ENCODE results near the gene SUPT3H. TPM values are rescaled to one million over a fixed set of nuclear protein-coding genes. Genes with fewer than 3 reads are reported as not detected.

SUPT3H gene
- total and polyA plus RNA-seq, 12 donors = 10.0 to 56.2 (median 16.6) TPM

DNA sequence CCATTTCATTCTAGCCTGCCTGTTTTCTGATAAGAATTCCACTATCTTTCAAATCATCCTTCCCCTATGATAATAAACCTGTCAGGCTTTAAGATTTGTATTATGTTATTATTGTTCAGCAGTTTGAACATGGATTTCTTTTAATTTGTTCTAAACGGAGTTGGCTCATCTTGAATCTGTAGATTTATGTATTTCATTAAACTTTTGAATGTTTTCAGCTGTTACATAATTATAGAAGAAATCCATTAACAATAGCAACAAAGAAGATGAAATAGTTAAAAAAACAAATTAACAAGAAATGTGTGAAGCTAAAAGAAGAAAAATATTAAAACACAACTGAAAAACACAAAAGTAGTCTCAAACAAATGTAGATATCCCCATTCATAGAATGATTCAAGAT is 273.3 kb downstream of the SUPT3H start:
- no peaks in the 10 kb centered on the region for H3K27me3 ChIP-seq
- 32 to 67% (median 64%) methylated on average over 1 of the region's 1 CpG for WGBS, 4 donors
- no peak overlapping the region for H3K27ac ChIP-seq
- H3K36me3 ChIP-seq (replicated peaks in 1 of 2) = no peaks in the 10 kb centered on the region
- intact Hi-C loops (cut with DNase I) = no loop called here
- DNase-seq = no peak
- no peaks in the 10 kb centered on the region for H3K4me1 ChIP-seq (replicated peaks in 1 of 2)
- H3K4me3 ChIP-seq = no peak overlapping the region
- no peak for TF ChIP-seq POLR2A (IDR thresholded peaks at IDR 0.05)
- TF ChIP-seq, protein P1, sequence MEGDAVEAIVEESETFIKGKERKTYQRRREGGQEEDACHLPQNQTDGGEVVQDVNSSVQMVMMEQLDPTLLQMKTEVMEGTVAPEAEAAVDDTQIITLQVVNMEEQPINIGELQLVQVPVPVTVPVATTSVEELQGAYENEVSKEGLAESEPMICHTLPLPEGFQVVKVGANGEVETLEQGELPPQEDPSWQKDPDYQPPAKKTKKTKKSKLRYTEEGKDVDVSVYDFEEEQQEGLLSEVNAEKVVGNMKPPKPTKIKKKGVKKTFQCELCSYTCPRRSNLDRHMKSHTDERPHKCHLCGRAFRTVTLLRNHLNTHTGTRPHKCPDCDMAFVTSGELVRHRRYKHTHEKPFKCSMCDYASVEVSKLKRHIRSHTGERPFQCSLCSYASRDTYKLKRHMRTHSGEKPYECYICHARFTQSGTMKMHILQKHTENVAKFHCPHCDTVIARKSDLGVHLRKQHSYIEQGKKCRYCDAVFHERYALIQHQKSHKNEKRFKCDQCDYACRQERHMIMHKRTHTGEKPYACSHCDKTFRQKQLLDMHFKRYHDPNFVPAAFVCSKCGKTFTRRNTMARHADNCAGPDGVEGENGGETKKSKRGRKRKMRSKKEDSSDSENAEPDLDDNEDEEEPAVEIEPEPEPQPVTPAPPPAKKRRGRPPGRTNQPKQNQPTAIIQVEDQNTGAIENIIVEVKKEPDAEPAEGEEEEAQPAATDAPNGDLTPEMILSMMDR (IDR thresholded peaks at IDR 0.05) = no peak
- no peaks in the 10 kb centered on the region for H3K9me3 ChIP-seq (replicated peaks in 1 of 3)

DNA sequence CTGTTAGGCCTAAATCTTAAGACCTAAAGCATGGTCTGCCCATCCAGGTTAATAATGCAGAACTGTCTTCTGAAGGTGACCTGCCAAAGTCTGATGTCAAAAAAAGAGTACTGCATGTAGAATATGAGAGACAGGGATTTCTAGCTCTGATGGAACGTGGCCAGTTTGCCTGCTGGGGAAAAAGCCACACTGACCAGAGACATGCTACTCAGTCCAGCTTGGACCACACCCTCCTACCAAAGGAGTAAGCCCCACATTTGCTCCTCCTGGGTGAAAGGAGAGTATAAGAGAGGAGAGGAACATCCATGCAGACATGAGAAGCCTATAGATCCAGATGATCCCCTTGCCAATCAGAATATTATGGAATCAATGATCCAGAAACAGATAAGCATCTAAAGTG is 279.5 kb downstream of the SUPT3H start:
- intact Hi-C loops (cut with DNase I) = no loop called here

DNA sequence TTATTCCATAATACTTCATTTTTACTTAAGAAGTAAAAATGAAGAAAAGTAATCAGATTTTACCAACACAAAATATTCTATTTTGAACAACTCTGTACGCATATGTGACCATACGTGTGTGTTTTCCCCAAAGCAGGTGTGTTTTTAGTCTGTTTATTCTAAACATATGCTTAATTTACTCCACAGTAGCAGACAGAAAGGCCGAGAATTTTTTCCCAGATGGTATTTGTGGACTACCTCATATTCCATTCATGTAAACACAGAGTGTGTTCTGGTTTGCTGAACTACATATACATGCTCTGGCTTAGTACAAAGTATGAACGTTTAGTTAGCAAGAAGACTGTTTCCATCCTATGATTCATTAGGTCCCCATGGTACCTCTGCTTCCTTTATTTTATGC is 282.9 kb downstream of the SUPT3H start:
- intact Hi-C loops (cut with DNase I) = no loop called here
- DNase-seq = no peak
- 86 to 93% (median 89%) methylated on average over 4 of the region's 4 CpGs for WGBS, 4 donors
- H3K9me3 ChIP-seq (replicated peaks in 1 of 3) = peaks cover 0 to 5% (median 0%) of the 10 kb centered on the region in 3 donors
- H3K27me3 ChIP-seq = no peaks in the 10 kb centered on the region
- H3K27ac ChIP-seq = no peak overlapping the region
- peaks cover 0 to 6% of the 10 kb centered on the region in 2 donors for H3K4me1 ChIP-seq (replicated peaks in 1 of 2)
- TF ChIP-seq, protein P1 (IDR thresholded peaks at IDR 0.05) = no peak
- no peak for TF ChIP-seq POLR2A (IDR thresholded peaks at IDR 0.05)
- no peaks in the 10 kb centered on the region for H3K36me3 ChIP-seq (replicated peaks in 1 of 2)
- no peak overlapping the region for H3K4me3 ChIP-seq

More for the DNA sequence above, 279.5 kb downstream of the SUPT3H start:
- no peak for DNase-seq
- Histone ChIP-seq H3K36me3 (replicated peaks in 1 of 2) (no peaks in the 10 kb centered on the region), H3K4me3 (no peak overlapping the region), H3K27me3 (no peaks in the 10 kb centered on the region), H3K9me3 (replicated peaks in 1 of 3) (no peaks in the 10 kb centered on the region), H3K4me1 (replicated peaks in 1 of 2) (no peaks in the 10 kb centered on the region), H3K27ac (no peak overlapping the region)
- TF ChIP-seq POLR2A (IDR thresholded peaks at IDR 0.05) = no peak
- TF ChIP-seq, protein P1 (IDR thresholded peaks at IDR 0.05) = no peak
- WGBS, 4 donors = 82 to 90% (median 83%) methylated on average over 1 of the region's 1 CpG

DNA sequence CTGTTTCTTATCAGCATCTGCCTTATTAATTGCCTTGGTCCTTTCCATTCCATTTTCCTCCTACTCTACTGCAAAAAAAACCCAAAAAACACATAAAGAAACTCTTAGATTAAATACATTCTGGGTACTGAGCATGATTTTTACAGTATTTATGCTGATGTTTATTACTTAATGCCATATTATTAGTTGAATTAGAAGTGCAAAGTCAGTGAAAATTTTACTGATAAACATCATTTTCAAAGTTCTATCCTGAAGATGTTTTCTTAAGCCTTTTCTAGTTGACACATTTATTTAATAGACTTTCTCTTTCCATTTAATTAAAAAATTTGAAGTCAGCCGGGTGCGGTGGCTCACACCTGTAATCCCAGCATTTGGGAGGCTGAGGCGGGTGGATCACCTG is 285.6 kb downstream of the SUPT3H start:
- TF ChIP-seq, protein P1 (IDR thresholded peaks at IDR 0.05) = no peak
- no peak for TF ChIP-seq POLR2A (IDR thresholded peaks at IDR 0.05)
- no peaks in the 10 kb centered on the region for H3K27me3 ChIP-seq
- H3K36me3 ChIP-seq (replicated peaks in 1 of 2) = no peaks in the 10 kb centered on the region
- H3K4me1 ChIP-seq (replicated peaks in 1 of 2) = peaks cover 0 to 12% of the 10 kb centered on the region in 2 donors
- H3K4me3 ChIP-seq = no peak overlapping the region
- no peak overlapping the region for H3K27ac ChIP-seq
- H3K9me3 ChIP-seq (replicated peaks in 1 of 3) = peaks cover 0 to 5% (median 0%) of the 10 kb centered on the region in 3 donors
- no peak for DNase-seq
- 95 to 100% (median 97%) methylated on average over 3 of the region's 3 CpGs for WGBS, 4 donors
- intact Hi-C loops (cut with DNase I) = no loop called here
